Stimulated activated CD4-positive, alpha-beta T cell treated with anti-CD3 and anti-CD28 coated beads, Interleukin-4, amount 100 ng/mL, for 4 hours (primary cell): Measurements from ENCODE around the gene CNTN1.

ENCODE experiments used
- DNase-seq, 2 experiments: peaks; one replicate each; pipeline ENCODE4 v3.0.0-alpha.2; 2020

Gene CNTN1

DNA sequence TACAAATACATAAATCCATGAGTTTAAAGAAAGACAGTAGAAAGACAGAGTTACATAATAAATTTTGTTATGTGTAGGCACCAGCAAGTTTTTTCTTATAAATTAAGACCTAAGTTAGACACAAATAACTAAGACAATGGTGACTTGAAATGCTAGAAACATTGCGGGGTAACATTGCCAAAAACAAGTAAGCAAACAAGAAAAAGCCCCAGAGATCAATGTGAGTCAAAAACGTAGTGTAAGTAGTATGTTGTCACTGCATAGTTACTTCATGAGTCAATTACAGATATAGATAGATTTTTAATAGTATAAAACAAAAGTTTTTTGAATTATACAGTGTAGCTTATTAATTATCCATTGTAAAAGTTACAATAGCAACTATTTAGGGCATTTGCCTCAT, 83.4 kb downstream of the CNTN1 start:
- no peak for DNase-seq

DNA sequence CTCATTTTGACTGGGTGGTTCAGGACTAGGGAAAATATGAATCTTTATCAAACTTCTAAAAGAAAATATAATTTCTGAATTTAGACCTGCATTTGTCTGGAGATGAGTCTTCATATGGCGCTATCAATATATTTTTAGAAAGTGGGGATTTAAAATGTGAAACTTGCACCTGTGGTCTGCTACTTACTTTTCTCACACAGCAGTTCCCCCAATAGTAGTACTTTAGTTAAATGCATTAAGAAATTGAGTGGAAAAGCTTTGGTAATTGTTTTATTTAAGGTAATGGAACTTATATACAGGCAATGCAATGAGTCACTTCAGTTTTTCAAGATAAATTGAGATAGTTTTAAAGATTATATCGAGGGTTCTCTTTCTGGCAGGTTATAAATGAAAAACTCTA, 91.9 kb downstream of the CNTN1 start:
- DNase-seq, result no peak

DNA sequence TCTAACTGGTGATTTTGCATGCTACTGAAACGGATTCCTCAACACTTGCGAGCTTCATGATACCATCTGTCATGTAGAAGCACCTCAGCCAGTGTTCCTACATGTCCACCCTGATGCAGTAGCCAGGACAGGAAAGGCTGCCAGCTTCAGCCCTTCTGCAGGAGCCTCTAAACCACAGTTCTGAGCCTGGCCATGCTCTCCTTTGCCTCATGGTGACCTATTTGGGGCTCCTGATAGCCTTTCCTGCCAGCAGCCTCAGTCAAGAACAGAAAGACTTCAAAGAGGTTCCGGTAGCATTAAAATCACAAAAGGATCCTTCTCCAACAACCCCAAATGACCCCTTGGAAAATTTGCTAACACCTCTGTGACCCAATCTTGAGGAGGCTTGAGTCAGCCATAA, 96.0 kb downstream of the CNTN1 start:
- DNase-seq, result no peak

DNA sequence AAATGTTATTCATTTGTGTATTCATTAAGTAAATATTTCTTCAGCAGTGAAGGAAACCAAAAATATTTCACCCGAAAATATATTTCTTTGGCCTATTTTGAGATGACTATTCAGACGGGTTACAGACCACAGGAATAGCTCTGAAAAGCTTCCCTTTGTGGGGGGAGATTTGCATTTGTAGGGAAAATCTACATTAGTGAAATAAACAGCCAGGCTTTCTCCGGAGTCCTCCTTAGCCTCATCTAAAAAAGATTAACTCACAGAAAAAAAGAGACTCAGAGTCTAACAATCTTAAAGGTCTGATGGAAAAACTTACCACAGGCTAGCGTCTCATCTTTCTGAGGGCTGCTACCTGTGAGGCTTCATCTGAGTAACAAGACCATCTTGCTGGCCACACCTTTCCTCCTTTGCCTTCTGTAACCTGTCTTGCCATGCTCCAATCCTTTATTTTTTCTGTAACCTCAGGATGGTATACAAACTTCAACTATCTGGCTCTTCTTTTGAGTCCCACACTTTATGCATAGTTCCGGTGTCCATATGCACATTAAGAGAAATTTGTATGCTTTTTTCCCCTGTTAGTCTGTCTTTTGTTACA, 100.7 kb downstream of the CNTN1 start:
- DNase-seq, result no peak

DNA sequence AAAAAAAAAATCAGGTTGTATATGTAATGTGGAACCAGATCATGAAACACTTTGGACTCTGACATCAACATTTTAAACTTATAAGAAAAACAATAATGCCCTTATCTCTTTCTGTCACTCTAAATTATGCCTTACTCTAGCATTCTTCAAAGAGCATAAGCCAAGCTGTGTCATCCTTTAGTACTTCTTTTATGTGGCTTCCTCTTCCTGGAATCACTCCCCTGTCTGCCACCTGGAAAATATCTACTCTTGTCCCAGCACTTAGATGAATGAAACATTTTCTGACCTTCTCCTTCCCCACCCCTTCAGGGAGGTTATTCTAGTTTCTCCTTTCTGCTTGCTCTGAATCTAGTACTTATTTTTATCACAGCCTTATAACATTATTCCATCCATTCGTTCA, 101.2 kb downstream of the CNTN1 start:
- no peak for DNase-seq

DNA sequence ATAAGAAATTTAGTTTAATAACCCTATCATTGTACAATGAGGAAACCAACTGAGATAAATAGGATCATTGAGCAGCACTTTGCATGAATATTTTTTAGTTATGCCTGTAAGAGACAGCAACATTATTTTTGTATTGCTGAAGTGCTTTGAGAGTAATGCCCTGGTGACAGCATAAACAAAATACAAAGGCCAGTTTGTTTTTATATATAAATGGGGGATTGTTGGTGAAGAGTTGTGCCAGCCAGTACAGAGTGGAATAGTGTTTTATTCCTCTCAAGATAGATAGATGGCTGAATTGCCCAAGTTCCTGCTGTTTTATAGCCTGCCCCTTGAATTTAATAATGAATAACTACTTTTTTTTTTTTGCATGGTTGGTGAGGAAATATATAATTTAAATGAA, 101.8 kb downstream of the CNTN1 start:
- DNase-seq, result no peak

DNA sequence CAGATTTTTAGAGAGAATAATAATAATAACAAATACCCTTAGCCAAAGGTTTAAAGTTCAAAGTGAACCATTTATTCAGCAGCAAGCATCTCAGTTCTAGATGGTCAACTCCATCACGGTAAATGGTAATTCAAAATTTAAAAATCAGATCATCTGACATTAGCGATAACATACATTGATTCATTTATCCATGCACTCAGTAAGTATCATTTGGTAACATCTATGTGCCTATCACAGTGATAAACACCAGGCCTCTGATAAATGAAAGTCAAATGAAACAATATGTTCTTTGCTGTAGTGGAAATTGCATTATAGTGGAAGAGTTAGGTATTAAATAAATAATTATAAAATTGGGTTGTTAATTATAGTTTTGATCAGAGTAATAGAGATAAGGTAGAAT, 108.8 kb downstream of the CNTN1 start:
- no peak for DNase-seq

DNA sequence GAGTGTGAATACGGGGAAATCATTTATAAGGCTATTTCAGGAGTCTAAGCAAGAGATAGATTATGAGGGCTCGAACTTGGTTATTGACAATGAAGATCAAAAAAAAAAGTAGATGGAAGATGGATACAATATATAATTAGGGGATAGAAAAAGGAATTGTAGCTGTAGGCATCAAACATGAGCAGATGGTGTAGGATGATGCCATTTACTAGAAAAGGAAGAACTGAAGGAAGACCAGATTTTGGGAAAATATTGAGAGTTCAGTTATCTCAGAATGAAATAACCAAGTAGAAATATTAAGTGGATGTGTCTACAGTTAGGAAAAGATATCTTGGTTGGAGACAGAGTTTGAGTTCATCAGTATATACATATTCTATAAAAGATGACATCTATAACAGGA, 109.6 kb downstream of the CNTN1 start:
- no peak for DNase-seq

DNA sequence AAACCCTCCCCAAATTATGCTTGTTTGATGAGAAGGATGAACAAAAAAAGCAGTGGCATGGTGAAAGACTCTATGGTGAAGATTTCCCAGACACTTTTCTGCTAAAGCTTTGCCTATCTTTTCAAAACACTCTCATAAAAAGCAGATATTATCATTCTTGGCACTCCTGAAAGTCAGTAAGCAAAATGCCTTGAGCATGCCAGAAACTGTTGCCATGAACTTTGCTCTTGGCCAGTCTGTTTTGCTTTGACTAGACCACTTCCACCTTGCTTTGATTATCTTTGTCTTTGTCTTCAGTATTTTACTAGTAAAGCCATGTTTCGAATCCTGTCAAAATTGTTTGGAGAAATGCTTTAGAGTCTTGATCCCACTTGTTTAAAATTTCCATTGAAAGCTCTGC, 110.4 kb downstream of the CNTN1 start:
- no peak for DNase-seq

DNA sequence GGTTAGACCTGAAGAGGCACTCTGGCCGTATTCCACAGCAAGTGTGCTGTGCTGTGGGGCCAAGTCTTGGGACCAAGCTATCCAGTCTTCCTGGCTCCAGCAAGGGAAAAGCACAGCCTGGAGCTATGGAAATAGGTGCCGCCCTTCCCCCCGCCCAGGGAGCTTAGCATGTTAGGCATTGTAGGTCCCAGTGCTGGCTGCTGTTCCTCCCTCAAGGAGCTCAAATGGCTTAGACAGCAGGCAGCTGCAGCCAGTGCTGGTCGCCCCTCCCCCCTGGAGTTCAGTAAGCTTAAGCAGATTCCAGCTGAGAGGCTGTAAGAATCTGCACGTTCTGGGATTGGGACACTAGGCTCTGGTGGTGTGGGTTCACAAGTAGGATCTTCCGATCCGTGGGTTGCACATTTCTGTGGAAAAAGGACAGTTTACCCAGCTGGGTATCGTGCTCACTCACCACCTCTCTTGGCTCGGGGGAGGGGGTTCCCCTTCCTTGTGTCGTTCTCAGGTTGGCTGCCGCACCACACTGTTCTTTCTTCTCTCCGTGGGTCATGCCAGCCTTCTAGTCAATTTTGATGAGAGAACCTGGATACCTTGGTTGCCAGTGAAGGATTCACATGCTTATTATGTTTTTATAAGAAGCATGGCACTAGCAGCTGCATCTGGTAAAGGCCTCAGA, 127.3 kb downstream of the CNTN1 start:
- DNase-seq, result no peak

DNA sequence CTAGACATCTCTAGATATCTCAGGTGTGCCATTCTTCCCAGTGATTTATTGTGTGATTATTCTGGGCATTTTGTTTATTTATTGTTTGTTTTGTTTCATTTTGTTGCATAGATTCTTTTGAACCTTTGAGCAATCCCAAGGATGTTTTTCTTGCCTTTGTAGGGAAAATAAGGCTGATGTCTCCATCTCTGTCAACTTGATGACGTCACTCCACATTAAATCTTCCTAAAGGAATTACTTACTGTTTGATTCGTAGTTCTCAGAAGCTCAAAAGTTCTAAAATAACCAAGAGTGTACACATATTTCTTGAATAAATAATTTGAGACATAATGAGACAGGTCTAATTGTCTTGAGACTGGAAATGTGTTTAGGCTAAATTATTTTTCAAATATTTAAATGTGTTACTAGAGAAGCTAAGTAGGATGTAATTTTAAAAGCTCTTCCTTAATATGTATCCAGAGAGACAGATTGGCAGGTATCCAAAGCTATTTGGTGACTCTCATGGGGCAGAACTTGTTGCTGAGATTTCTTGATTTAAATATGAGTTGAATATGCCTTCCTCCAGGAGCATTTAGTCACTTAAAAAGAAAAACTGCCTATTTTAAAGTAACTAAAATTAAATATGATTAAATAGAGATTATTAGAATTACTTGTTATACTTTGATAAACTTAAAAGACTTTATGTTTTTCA, 128.7 kb downstream of the CNTN1 start:
- DNase-seq, result no peak

DNA sequence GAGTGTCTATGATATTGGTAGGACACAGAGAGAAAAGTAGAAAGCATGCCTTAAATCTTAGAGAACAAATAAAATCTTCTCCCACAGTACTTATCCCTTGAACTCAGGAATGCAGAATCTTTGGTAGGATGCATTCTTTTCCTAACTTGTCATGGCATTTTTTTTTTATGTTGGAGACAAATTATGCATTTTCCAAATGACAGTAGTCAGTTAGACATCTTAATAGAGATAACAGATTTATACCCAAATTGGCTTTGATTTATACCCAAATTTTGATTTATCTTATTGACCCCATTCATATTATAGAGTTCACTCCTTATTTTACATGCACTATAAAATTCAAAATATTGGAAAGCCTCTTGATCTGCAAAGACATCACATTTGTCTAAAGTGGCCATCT, 132.9 kb downstream of the CNTN1 start:
- no peak for DNase-seq

DNA sequence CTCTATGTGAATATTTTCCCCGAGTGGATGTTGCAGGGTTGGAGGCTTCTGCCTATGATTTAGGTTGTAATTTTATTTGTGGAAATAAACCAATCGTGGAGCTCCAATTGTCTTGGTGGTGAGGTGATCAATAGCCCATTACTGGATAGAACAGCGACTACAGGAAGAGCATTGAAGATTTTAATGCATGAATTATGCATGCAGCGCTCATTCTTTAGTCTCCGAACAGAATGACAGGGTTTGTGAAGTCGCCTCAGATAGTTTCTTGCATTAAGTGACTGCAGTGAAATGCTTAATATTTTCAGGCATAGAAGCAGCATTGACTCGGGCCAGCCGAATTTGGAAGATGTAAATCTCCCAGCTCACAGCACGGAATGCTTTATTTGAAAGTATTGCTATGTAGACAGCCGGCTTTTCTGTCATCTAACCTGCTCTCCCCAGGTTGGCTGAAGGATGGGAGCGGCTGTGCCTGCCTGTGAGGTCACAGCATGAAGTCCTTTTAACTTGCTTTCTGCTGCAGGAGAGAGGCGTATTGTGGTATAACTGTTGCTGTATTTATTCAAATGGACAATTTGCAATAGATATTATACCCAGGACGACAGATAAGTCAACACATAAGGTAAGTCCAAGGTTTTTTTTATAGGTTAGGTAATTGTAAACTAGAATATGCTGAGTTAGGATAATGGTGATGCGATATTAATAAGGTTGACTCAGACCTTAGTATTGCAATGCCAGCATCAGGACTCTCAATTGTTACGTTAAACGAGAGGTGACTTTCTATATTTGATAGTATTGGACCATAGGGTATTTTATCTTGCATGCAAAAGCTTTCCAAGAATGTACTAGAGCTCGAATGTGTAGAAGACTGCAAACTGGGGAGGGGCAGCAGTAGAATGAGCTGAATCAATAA, 135.7 kb downstream of the CNTN1 start:
- no peak for DNase-seq

DNA sequence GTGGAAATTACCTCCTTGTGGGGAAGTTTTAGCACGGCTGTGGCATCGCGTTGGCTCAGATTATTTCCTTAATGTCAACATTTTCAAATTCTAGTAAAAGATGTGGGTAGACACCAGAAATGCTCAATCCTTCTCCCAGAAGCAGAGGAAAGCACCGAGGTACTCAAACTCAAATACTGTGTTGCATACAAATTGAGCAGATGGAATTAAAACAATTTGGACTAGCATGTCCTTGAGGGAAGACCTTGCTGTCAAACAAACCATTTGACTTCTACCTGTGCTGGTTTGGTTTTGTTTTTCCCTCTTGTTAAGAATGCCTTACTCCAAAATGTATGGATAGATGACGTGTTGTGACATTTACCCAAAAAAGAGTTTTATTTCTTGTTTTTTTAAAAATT, 136.4 kb downstream of the CNTN1 start:
- no peak for DNase-seq

DNA sequence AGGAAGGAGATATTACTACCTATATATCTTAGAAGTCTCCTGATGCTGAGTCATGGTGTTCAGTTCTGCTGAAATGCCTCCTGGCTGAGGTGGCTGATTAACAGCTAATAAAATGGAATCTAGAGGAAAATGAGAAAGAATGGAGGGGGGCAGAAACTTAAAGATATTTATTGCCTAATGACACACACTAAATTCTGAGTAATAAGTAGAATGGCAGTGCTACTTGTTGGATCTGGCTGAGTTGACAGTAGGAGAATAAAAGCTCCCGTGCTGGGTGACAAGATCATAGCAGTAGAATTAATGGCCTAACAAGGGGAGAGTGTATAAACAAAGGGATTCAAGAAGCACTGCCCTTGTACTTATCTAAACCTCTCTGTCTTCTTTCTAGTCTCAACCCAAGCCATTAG, 137.5 kb downstream of the CNTN1 start:
- DNase-seq, result no peak

DNA sequence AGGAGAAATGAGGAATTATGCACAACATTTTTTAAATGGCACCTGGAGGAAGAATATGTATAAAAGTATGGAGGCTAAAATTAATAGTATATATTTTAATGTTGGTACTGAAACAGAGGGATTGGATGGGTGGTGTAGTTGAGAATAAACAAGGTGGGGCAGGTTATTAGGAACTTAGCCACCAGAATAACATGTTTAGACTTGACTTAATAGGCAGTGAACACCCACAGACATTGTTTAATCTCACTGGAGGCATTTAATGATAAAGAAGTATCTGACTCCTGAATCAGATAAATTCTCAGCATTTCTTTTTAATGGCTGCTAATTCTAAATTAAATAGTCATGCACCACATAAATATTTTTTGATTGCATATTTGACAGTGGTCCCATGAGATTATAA, 139.7 kb downstream of the CNTN1 start:
- DNase-seq, result no peak

DNA sequence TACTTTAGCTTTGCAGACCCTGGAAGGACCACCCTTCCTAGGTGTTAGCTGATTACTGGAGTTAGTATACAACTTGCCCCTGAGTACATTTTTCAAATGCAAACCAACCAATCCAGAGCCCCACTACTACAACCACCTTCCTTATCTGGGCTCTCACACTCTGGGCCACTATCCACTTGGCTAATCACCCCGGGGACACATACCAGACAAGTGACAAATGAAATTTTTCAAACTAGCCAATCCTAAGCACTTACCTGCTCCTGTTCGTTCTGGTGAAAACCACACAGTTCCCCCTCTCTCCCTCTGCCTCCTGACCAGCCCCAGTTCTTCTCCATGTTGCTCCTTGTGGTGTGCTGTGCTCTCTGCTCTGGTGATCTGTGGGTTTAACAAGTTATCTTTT, 140.4 kb downstream of the CNTN1 start:
- DNase-seq, result no peak

DNA sequence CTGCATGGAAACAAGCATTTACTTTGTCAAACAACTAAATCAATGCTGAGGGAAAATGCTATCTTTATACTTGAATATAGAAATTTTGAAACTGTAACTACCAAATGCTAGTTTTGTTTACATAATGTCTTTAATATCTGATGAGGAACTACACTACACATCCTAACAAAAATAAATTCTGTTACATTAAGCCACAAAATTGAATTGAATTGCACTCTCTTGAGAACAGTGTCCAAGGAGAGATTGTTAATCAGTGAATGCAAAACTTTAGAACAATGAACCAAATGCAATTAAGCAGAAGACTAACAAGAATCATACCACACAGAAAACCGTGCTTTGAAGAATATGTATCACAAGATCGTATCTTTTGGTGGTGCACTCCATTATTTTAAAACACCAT, 141.6 kb downstream of the CNTN1 start:
- DNase-seq, result no peak

DNA sequence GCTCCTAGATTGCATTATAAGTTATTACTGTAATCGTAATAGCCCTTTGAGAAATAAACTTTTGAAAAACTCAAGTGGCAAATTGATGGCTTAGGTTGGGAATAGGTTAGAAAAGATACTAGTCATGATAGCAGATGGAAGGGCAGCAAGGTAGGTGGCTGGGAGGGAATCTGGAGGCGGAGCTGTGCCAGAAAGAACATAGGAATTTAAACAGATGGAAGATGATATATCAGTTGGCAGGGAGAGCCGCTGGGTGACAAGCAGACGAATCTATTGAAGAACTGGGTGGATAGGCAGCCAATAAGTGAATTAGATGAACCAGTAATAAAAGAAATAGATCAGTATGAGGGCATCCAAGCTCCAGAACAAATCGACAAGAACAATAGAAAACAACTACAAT, 142.1 kb downstream of the CNTN1 start:
- no peak for DNase-seq

DNA sequence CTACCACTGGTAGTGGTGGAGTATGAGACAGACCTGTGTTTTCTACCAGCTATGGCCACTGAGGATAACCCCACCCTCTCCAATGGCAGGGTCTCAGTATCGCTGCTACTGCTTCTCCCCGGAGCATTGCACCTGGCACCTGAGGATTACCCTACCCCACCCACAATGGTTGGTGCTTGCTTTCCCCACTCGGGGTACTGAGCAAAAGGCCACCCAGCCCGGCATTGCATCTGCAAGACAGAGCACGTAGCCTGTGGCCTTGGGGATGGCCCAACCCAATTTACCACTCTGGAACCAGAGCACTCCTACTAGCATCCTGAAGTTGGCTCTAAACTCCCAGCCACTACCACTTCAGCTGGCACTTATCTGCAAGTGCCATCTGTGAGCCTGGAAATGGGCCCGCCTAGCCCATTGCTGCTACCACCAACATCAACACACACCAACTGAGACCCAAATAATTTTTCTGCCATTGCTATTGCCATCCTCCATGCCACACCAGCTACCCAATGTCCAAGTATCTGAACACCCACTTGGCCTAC, 145.7 kb downstream of the CNTN1 start:
- DNase-seq, result no peak

DNA sequence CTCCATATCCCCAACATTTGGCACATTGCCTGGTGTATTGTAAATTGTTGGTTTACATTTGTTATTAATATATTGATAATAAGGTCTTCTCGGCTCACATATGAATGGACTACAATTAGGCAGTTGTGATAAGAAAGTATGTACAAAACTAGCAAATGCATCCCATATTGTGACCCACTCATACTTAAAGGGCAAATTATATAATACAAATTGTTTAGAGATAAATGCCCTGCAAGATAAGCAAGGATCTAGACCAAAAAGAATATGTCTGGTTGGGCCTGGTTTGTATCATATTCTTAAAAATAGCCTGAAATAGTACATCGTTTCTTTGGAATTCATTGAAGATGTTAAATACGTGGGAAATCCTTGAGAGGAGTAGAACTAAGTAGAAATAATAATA, 151.3 kb downstream of the CNTN1 start:
- DNase-seq, result no peak

DNA sequence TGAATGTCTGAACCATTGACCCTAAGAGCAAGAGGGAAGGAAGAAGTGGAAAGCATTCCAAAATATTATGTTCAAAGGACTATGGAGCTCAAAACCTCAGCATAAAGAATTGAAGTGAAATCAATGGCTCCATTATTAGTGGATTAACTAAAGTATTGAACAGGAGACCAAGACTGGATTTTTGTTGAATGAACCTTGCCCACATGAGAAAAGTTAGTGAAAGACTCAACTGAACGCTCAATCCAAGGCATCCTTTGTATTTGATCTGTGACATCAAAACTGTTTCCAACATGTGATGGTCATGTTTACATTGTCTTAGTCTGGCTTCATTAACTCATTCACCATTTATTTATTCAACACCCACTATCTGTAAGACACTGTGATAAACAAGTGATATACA, 161.0 kb downstream of the CNTN1 start:
- DNase-seq, result no peak

DNA sequence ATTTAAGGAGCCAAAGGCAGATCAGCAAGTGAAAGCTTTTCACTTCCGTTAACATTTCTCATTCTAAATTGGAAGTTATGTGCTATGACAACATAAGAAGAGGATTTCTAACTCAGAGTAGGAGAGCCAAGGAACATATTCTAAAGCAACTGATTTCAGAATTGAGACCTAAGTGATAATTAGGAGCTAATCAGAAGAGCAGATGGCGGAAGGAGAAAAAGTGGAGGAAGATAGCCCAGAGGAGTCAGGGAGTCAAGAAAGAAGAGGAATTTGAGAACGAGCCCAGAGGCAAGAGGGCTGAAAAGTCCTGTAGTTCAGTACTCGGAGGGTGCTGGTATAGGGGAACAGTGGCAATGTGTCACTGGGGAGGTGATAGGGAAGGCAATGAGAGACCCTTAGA, 162.4 kb downstream of the CNTN1 start:
- DNase-seq, result no peak
